NCI-H2196 (cell line): ENCODE measurements around the gene GLB1L.
"Not testable (repeated sequence)": the region's sequence is repeated elsewhere in the genome, so short reads cannot be mapped to it uniquely, and the experiment has no call there.

Experiments
- DNase-seq: peaks from one replicate; lab custom pipeline; 2025; ENCODE audit not compliant: unreplicated experiment; lab: John Stamatoyannopoulos, UW

Gene GLB1L

GRCh38 chr2:219281588-219281987, 36.3 kb upstream of the GLB1L start:
- no peak for DNase-seq

- no peak for DNase-seq
Measured at GRCh38 chr2:219280651-219281050, 35.4 kb upstream of the GLB1L start.

- DNase-seq = no peak
Measured at GRCh38 chr2:219279916-219280516, 34.8 kb upstream of the GLB1L start.

- DNase-seq = peak; percentile 98
Measured at GRCh38 chr2:219279151-219279915, 34.1 kb upstream of the GLB1L start, which contains the start of gene DNAJB2. TSS of gene DNAJB2 (plus strand) at chr2:219279366. CDS start at chr2:219279834, 468 bp downstream.

- no peak for DNase-seq
Measured at GRCh38 chr2:219278655-219279150, 33.5 kb upstream of the GLB1L start.

- peak; percentile 79 for DNase-seq
Measured at GRCh38 chr2:219277703-219278654, 32.7 kb upstream of the GLB1L start.

- DNase-seq = peak; percentile 37
Measured at GRCh38 chr2:219274361-219274921, 29.2 kb upstream of the GLB1L start.

GRCh38 chr2:219273937-219274336, 28.7 kb upstream of the GLB1L start:
- no peak for DNase-seq

GRCh38 chr2:219272995-219273394, 27.8 kb upstream of the GLB1L start:
- no peak for DNase-seq

GRCh38 chr2:219272356-219272755, 27.1 kb upstream of the GLB1L start:
- DNase-seq = no peak

GRCh38 chr2:219271021-219271420, 25.8 kb upstream of the GLB1L start:
- no peak for DNase-seq

GRCh38 chr2:219270055-219270372, 24.8 kb upstream of the GLB1L start:
- DNase-seq = no peak

- DNase-seq = peak; percentile 71
Measured at GRCh38 chr2:219269362-219270054, 24.3 kb upstream of the GLB1L start.

GRCh38 chr2:219268294-219268693, 23.1 kb upstream of the GLB1L start:
- no peak for DNase-seq

- no peak for DNase-seq
Measured at GRCh38 chr2:219266886-219267285, 21.6 kb upstream of the GLB1L start.

- peak; percentile 21 for DNase-seq
Measured at GRCh38 chr2:219266232-219266631, 21.0 kb upstream of the GLB1L start.

GRCh38 chr2:219261024-219261855, 16.0 kb upstream of the GLB1L start:
- no peak for DNase-seq

GRCh38 chr2:219258942-219259341, 13.7 kb upstream of the GLB1L start:
- not testable (repeated sequence) for DNase-seq

GRCh38 chr2:219254590-219255201, 9.5 kb upstream of the GLB1L start:
- DNase-seq = no peak
